Measurements from ENCODE around the gene REEP3.
"Not testable (repeated sequence)": the region's sequence is repeated elsewhere in the genome, so short reads cannot be mapped to it uniquely, and the experiment has no call there.

REEP3 gene

DNA sequence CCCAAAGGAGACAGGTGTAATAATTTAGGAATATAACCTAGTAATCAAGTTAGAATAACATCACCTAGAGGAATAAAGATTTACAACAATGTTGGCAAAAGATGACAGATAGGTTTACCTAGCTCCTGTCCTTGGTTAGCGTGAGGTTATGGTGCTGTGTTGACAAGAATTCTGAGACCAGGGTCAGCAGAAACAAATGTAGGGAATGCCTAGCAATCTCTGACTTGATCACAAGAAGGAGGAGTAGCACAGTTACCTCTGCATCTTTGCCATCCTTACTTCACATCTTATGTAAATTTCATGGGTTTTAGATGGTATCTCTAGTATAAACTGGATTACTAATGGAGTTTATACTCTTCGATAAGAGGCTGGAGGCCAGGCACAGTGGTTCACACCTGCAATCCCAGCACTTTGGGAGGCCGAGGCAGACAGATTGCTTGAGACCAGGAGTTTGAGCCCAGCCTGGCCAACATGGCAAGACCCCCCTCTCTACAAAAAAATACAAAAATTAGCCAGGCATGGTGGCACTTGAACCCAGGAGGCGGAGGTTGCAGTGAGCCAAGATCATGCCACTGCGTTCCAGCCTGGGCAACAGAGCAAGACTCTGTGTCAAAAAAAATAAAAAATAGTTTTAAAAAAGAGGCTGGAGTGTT is 37.1 kb downstream of the REEP3 start:
- TF ChIP-seq, protein P1, sequence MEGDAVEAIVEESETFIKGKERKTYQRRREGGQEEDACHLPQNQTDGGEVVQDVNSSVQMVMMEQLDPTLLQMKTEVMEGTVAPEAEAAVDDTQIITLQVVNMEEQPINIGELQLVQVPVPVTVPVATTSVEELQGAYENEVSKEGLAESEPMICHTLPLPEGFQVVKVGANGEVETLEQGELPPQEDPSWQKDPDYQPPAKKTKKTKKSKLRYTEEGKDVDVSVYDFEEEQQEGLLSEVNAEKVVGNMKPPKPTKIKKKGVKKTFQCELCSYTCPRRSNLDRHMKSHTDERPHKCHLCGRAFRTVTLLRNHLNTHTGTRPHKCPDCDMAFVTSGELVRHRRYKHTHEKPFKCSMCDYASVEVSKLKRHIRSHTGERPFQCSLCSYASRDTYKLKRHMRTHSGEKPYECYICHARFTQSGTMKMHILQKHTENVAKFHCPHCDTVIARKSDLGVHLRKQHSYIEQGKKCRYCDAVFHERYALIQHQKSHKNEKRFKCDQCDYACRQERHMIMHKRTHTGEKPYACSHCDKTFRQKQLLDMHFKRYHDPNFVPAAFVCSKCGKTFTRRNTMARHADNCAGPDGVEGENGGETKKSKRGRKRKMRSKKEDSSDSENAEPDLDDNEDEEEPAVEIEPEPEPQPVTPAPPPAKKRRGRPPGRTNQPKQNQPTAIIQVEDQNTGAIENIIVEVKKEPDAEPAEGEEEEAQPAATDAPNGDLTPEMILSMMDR (IDR thresholded peaks at IDR 0.05; ENCODE audit: low read depth, low read length): no peak
- DNase-seq: no peak
- no peak overlapping the region for H3K4me3 ChIP-seq (ENCODE audit: low read depth, low read length)

DNA sequence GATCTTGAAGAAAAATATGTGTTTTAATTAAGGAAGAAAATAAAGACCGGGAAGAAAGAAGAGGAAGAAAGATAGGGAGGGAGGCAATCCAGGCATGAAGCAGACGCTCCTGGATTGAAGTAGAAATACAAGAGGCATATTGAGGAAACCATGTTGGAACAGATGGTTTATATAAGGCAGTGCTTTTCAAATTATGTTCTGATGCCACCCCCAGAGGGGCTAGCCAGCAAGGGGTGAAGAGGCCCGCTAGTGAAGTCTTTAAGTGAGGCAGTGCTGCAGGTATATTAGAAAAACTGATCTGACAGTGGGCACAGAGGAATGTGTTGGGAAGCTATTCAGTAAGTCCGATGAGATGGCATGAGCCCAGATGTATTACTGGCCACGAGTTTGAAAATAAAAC is 40.1 kb downstream of the REEP3 start:
- H3K4me1 ChIP-seq: peaks cover 7% of the 10 kb centered on the region; the same call in 1 of the 2 replicates
- TF ChIP-seq, protein P1 (IDR thresholded peaks at IDR 0.05; ENCODE audit: low read depth, low read length): no peak
- no peak for DNase-seq
- no peaks in the 10 kb centered on the region for H3K27me3 ChIP-seq
- H3K4me3 ChIP-seq (ENCODE audit: low read depth, low read length): no peak overlapping the region
- H3K36me3 ChIP-seq: no peaks in the 10 kb centered on the region
- no peaks in the 10 kb centered on the region for H3K9me3 ChIP-seq

More for the DNA sequence above, 37.1 kb downstream of the REEP3 start:
- Histone ChIP-seq H3K4me1 (peaks cover 7% of the 10 kb centered on the region; the same call in 1 of the 2 replicates), H3K27me3 (no peaks in the 10 kb centered on the region), H3K36me3 (no peaks in the 10 kb centered on the region), H3K9me3 (no peaks in the 10 kb centered on the region)

DNA sequence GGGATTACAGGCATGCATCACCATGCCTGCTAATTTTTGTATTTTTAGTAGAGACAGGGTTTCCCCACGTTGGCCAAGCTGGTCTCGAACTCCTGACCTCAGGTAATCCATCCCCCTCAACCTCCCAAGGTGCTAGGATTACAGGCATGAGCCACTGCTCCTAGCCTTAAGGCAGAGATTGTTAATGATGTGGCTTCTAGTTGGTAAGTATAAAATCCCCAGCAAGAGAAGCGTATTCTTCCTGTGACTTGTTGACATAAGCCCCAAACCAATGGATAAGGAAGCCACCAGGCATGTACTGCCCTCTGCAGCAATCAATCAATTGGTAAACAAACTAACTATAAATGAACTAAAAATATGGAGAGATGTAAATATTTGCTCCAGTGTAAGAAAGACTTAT is 41.2 kb downstream of the REEP3 start:
- Histone ChIP-seq H3K4me3 (ENCODE audit: low read depth, low read length) (no peak overlapping the region), H3K36me3 (no peaks in the 10 kb centered on the region), H3K4me1 (peaks cover 7% of the 10 kb centered on the region; the same call in 1 of the 2 replicates), H3K9me3 (no peaks in the 10 kb centered on the region), H3K27me3 (no peaks in the 10 kb centered on the region)
- TF ChIP-seq, protein P1 (IDR thresholded peaks at IDR 0.05; ENCODE audit: low read depth, low read length): no peak
- DNase-seq: no peak

DNA sequence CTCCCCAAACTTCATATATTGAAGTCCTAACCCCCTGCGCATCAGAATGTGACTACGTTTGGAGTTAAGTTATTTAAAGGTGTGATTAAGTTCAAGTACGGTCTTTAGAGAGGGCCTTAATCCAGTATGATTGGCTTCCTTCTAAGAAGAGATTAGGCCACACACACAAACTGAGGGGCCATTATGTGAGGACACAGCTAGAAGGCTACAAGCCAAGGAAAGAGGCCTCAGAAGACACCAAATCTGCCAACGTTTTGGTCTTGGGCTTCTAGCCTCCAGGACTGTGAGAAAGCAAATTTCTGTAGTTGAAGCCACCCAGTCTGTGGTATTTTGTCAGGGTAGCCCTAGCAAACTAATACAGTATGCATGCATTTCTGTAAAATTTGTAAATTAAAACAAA is 41.7 kb downstream of the REEP3 start:
- Histone ChIP-seq H3K27me3 (no peaks in the 10 kb centered on the region), H3K9me3 (no peaks in the 10 kb centered on the region), H3K36me3 (no peaks in the 10 kb centered on the region), H3K4me1 (peaks cover 7% of the 10 kb centered on the region; the same call in 1 of the 2 replicates), H3K4me3 (ENCODE audit: low read depth, low read length) (no peak overlapping the region)
- DNase-seq: no peak
- TF ChIP-seq, protein P1 (IDR thresholded peaks at IDR 0.05; ENCODE audit: low read depth, low read length): no peak

DNA sequence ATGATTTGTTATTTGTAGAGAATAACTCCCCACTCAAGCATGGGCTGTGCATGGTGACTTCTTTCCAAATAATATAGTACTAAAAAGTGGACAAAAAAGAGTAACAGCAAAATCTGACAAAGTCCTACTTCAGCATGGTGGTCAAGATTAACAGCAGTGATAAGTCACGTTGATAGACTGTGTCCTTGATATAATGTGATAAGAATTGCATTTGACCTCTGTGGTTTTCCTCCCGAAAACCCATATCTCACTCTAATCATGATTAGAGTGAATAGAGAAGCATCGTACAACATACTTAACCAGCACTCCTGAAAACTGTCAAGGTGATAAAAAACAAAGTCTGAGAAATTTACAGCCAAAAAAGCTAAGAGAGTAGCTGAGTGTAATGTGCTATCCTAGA is 42.4 kb downstream of the REEP3 start:
- DNase-seq: no peak
- Histone ChIP-seq H3K4me1 (0 out of 2 replicates have a peak, but pooled peaks cover 3% of the 10 kb centered on the region), H3K27me3 (no peaks in the 10 kb centered on the region), H3K9me3 (no peaks in the 10 kb centered on the region), H3K36me3 (no peaks in the 10 kb centered on the region), H3K4me3 (ENCODE audit: low read depth, low read length) (no peak overlapping the region)
- TF ChIP-seq, protein P1 (IDR thresholded peaks at IDR 0.05; ENCODE audit: low read depth, low read length): no peak

DNA sequence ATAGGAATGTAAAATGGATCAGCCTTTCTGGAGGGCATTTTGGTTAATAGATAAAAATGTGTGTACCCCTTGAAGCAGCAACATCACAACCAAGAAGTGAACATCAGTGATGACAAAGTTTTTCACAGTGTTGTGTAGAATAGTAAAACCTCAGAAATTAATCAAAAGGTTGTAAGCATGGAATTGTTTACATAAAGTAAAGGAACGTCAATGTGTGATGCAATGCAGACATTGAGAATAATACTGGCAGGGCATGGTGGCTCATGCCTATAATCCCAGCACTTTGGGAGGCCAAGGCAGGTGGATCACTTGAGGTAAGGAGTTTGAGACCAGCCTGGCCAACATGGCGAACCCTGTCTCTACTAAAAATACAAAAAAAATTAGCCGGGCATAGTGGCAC is 43.5 kb downstream of the REEP3 start:
- H3K4me1 ChIP-seq: not testable (repeated sequence)

More for the DNA sequence above, 43.5 kb downstream of the REEP3 start:
- not testable (repeated sequence) for H3K9me3 ChIP-seq; H3K27me3 ChIP-seq; DNase-seq; H3K36me3 ChIP-seq; H3K4me3 ChIP-seq (ENCODE audit: low read depth, low read length)

Data from BE2C (cell line).